AG04449 (cell line): Measurements from ENCODE around the gene NIT1.

ENCODE experiments used
- CTCF ChIA-PET: fragments of 350-600 bp; formaldehyde crosslinking; extraction: SDS; loops from one replicate; lab custom pipeline; 2021; ENCODE audit warnings: antibody characterized with exemption; lab: Yijun Ruan, JAX
- POLR2A ChIA-PET: fragments of 400-600, 350-600 bp; formaldehyde crosslinking; extraction: SDS; loops from one replicate; lab custom pipeline; 2020; ENCODE audit warnings: antibody characterized with exemption, inconsistent platforms; lab: Yijun Ruan, JAX
- DNase-seq: peaks from one replicate; pipeline ENCODE4 v3.0.0-alpha.2; 2010; ENCODE audit warnings: low read depth, low spot score
- H3K4me3 ChIP-seq: 2 replicates; pipeline ENCODE4 v1.5.1; 2011; ENCODE audit warnings: low read depth, mild to moderate bottlenecking, control low read depth, low read length
- CTCF ChIP-seq: IDR thresholded peaks from one replicate; pipeline ENCODE4 v1.5.1; 2011; ENCODE audit warnings: mild to moderate bottlenecking, moderate library complexity, low read length, control low read depth, inconsistent platforms; ENCODE audit not compliant: insufficient read depth; ENCODE audit errors: missing control alignments

NIT1 gene

GRCh38 chr1:161091796-161092507 lies 26.0 kb upstream of the NIT1 start:
- no peak for TF ChIP-seq CTCF
- ChIA-PET POLR2A (no interaction called here), CTCF (interaction anchor here (1.1 to 3.3 kb wide), 3 partner anchors 9 to 81 kb away, joined by 3 to 19 read pairs (median 8); no protein-coding TSS in a partner anchor)
- DNase-seq, result no peak
- no peak overlapping the region for H3K4me3 ChIP-seq

GRCh38 chr1:161092621-161093028 lies 25.3 kb upstream of the NIT1 start:
- TF ChIP-seq CTCF, result no peak
- no peak for DNase-seq
- ChIA-PET CTCF (interaction anchor here (1.1 to 3.3 kb wide), 4 partner anchors 10 to 100 kb away, joined by 3 to 19 read pairs (median 8); no protein-coding TSS in a partner anchor), POLR2A (no interaction called here)
- H3K4me3 ChIP-seq, result no peak overlapping the region

GRCh38 chr1:161094481-161094880 lies 23.4 kb upstream of the NIT1 start:
- no peak overlapping the region for H3K4me3 ChIP-seq
- DNase-seq, result no peak
- POLR2A ChIA-PET, result no interaction called here
- TF ChIP-seq CTCF, result no peak
- CTCF ChIA-PET, result interaction anchor here (3.3 to 7.9 kb wide), 5 partner anchors 12 to 100 kb away, joined by 19 to 146 read pairs (median 100); partner anchors contain the start of genes ARHGAP30, NIT1, PFDN2 and TSTD1

- H3K4me3 ChIP-seq, result no peak overlapping the region
- no peak for DNase-seq
- TF ChIP-seq CTCF, result no peak
- ChIA-PET POLR2A (no interaction called here), CTCF (interaction anchor here (1.1 to 7.9 kb wide), 7 partner anchors 9 to 101 kb away, joined by 3 to 146 read pairs (median 57); partner anchors contain the start of genes ARHGAP30, NIT1, PFDN2 and TSTD1)
Measured at GRCh38 chr1:161095230-161095629, 22.7 kb upstream of the NIT1 start.

- ChIA-PET POLR2A (no interaction called here), CTCF (interaction anchor here (1.1 to 7.9 kb wide), 11 partner anchors 9 to 102 kb away, joined by 3 to 146 read pairs (median 16); partner anchors contain the start of genes ARHGAP30, NECTIN4, NIT1 and PFDN2)
- DNase-seq, result no peak
Measured at GRCh38 chr1:161096015-161096414, 21.9 kb upstream of the NIT1 start.

More at GRCh38 chr1:161096015-161096414, 21.9 kb upstream of the NIT1 start:
- no peak overlapping the region for H3K4me3 ChIP-seq
- no peak for TF ChIP-seq CTCF
